ENCODE measurements around the gene ERC2. TPM values are rescaled to one million over a fixed set of nuclear protein-coding genes. Genes with fewer than 3 reads are reported as not detected.

ERC2 gene
- total and polyA plus RNA-seq, 2 of the 8 experiments (the other 6 are each of a cell fraction or from before 2014, with no cell fraction given), result 16.4 to 22.8 TPM

DNA sequence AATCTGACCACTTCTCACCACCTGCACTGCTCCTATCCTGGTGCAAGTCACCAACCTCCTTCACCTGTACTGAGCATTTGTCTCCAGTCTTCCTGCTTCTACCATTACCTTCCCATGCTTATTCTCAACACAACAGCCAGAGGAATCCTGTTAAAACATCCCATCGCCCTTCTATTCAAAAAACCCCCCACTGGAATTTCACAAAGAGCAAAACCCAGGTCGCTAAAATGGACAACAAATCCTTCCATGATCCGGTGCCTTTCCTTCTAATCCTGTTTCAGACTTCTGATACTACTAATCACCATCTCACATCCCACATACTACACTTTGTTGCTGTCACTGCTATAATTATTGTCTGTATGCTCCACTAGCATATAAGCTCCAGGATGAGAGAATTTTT is 85.2 kb downstream of the ERC2 start:
- Histone ChIP-seq H3K4me3 (ENCODE audit: extremely low read depth in 1 of 4, insufficient read depth in 2 of 4, low read depth in 3 of 4, low read length in 4 of 4) (no peak overlapping the region), H4K20me1 (replicated peaks in 1 of 2; ENCODE audit: control insufficient read depth in 1 of 2, insufficient read depth in 2 of 2, low read length in 2 of 2) (no peaks in the 10 kb centered on the region), H3K56ac (replicated peaks; ENCODE audit: insufficient read length, low read depth, low read length) (no peak overlapping the region), H4K8ac (ENCODE audit: extremely low read depth, insufficient read depth, low read length) (no peak overlapping the region), H2BK120ac (replicated peaks; ENCODE audit: low read depth, low read length) (no peak overlapping the region), H3K9ac (replicated peaks in 1 of 4; ENCODE audit: extremely low read depth in 1 of 4, low read depth in 3 of 4, low read length in 3 of 4) (no peak overlapping the region), H3K23ac (ENCODE audit: insufficient read length) (no peak overlapping the region), H2AFZ (ENCODE audit: low read length) (no peak overlapping the region), H3K23me2 (ENCODE audit: low read depth, low read length) (no peaks in the 10 kb centered on the region), H3K4me2 (ENCODE audit: insufficient read depth in 1 of 2, low read depth in 2 of 2, low read length in 2 of 2) (no peak overlapping the region), H3K27me3 (replicated peaks in 1 of 4; ENCODE audit: control insufficient read depth in 3 of 4, extremely low read depth in 1 of 4, insufficient read depth in 3 of 4, low read length in 3 of 4) (peaks cover 0 to 1% (median 0%) of the 10 kb centered on the region in 4 experiments; a peak in 1 of 7 replicates), H2AK5ac (ENCODE audit: low read depth, low read length) (no peak overlapping the region), H3K36me3 (ENCODE audit: control insufficient read depth in 2 of 4, insufficient read depth in 4 of 4, low read length in 3 of 4) (no peaks in the 10 kb centered on the region), H4K5ac (ENCODE audit: insufficient read length, low read depth, low read length) (no peak overlapping the region), H3K4me1 (replicated peaks in 1 of 4; ENCODE audit: control insufficient read depth in 3 of 4, insufficient read depth in 4 of 4, low read length in 3 of 4) (no peaks in the 10 kb centered on the region), H3K14ac (ENCODE audit: insufficient read length) (no peak overlapping the region), H3K4ac (replicated peaks; ENCODE audit: insufficient read length, low read depth, low read length) (no peak overlapping the region), H3K9me3 (ENCODE audit: insufficient read depth in 2 of 2, low read depth in 1 of 2, low read length in 1 of 2) (no peaks in the 10 kb centered on the region), H2BK5ac (ENCODE audit: low read depth, low read length) (no peak overlapping the region), H3K79me2 (ENCODE audit: control insufficient read depth in 1 of 2, insufficient read depth in 2 of 2, low read length in 2 of 2) (no peaks in the 10 kb centered on the region), H2BK15ac (ENCODE audit: low read length) (no peak overlapping the region), H3K79me1 (ENCODE audit: low read depth, low read length) (no peaks in the 10 kb centered on the region), H3K18ac (ENCODE audit: extremely low read depth, low read length) (no peak overlapping the region), H4K91ac (replicated peaks; ENCODE audit: insufficient read length, low read length) (no peak overlapping the region), H3K27ac (ENCODE audit: low read depth, low read length) (no peak overlapping the region), H2BK20ac (ENCODE audit: low read length) (no peak overlapping the region), H2BK12ac (ENCODE audit: low read depth, low read length) (no peak overlapping the region)
- POLR2A ChIA-PET (ENCODE audit: partially characterized antibody), result no interaction called here
- FAIRE-seq, result no peak
- DNase-seq (ENCODE audit: low read depth in 1 of 2, low spot score in 2 of 2), result no peak
- 73% methylated on average over 3 of the region's 3 CpGs; no CpG with 5 or more reads in 1 of the 2 experiments for WGBS, 2 experiments (ENCODE audit: extremely low coverage in 1 of 2, insufficient coverage in 1 of 2, insufficient read length in 1 of 2, insufficient replicate concordance in 2 of 2, low coverage in 1 of 2, low lambda C conversion rate in 2 of 2, missing lambda C conversion rate in 1 of 2)
- CTCF ChIA-PET (ENCODE audit: partially characterized antibody), result no interaction called here
- no peak for TF ChIP-seq GTF2F1 (IDR thresholded peaks at IDR 0.05; ENCODE audit: borderline replicate concordance, low read depth, low read length)
- TF ChIP-seq ATF2 (IDR thresholded peaks at IDR 0.05; ENCODE audit: low read length), result no peak
- TF ChIP-seq ASH2L (IDR thresholded peaks at IDR 0.05; ENCODE audit: low read length), result no peak
- TF ChIP-seq, protein P1, sequence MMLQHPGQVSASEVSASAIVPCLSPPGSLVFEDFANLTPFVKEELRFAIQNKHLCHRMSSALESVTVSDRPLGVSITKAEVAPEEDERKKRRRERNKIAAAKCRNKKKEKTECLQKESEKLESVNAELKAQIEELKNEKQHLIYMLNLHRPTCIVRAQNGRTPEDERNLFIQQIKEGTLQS (IDR thresholded peaks at IDR 0.05; ENCODE audit: insufficient read depth, low read depth, low read length), result no peak
- no peak for TF ChIP-seq CHD2 (IDR thresholded peaks at IDR 0.05; ENCODE audit: low read length)
- no peak for TF ChIP-seq BACH1 (IDR thresholded peaks at IDR 0.05; ENCODE audit: low read length)
- no peak for TF ChIP-seq TAF1 (IDR thresholded peaks at IDR 0.05; ENCODE audit: low read depth, low read length)
- no peak for TF ChIP-seq CBX5 (IDR thresholded peaks at IDR 0.05; ENCODE audit: low read depth, low read length)
- no peak for TF ChIP-seq SIN3A (conservative IDR thresholded peaks at IDR 0.05 in 1 of 2, IDR thresholded peaks at IDR 0.05 in 1 of 2; ENCODE audit: low read depth in 1 of 2, low read length in 2 of 2)
- TF ChIP-seq SUZ12 (IDR thresholded peaks at IDR 0.05; ENCODE audit: low read length), result no peak
- no peak for TF ChIP-seq SAP30 (IDR thresholded peaks at IDR 0.05; ENCODE audit: insufficient read depth, insufficient replicate concordance, low read length)
- no peak for TF ChIP-seq EGR1 (IDR thresholded peaks at IDR 0.05; ENCODE audit: borderline replicate concordance, low read depth, low read length)

Measured in H1 (cell line).